ENCODE results near the gene PLLP.

DNA sequence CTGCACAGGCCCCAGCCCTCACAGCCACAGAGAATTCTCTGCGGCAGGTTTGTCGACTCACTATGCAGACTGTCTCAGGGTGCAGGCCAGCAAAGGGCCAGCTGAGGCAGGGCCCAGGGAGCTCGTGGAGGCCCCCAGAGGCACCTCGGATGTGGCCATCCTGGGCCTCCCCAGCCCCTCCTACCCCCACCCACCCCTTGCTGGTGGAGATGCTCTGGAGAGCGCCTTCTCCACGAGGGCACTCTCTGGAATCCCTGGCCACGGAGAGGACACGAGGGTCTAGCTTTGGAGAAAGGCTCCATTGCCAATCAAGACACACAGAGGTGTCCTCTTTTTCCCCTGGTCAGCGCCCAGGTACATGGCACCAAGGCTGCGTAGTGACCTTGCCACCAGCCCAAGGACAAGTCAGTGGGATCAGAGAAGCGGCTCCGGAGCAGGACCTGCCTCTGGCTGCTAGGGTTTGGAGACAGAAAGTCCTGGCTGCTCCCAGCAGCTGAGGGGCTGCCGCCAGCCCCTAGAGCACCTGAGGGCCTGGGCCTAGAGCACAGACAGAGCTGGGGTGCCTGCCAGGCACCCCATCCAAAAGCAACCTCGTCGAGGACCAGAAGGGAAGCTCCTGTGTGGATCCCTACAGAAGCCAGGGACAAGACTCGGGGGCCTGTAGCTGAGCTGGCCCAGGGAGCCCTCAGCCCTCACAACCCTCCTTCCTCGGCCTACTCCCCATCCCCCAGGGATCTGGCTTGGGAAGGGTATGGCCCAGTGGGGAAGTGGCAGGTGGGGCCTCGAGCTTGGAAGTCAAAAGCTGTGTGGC is 20.7 kb downstream of the PLLP start:
- TF ChIP-seq POLR2A (IDR thresholded peaks at IDR 0.05) (no peak), CTCF (IDR thresholded peaks at IDR 0.05) (no peak)
